ENCODE results near the gene SMURF1.

DNA sequence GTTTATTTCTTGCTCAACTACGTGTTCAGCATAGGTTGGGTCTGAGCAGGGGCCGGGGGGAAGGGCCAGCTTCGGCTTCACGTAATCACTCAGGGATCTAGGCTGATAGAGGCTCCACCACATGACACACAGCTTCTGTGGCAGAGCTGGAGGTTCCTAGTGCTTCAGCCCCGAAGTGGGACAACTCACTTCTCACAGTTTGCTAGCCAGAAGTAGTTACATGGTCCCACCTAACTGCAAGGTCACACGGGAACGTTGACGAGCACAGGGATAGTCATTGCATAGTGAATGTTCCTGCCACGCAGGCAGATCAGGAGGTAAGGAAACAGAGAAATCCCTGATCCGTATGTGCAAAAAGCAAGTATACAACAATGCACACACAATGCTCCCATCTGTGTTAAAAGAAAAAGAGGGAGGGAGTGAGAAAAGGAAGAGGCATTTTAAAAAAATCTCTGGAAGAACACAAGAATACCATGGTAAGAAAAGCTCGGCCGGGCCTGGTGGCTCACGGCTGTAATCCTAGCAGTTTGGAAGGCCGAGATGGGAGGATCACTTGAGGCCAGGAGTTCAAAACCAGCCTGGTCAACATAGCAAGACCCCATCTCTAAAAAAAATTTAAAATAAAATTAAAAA is 16.9 kb downstream of the SMURF1 start:
- TF ChIP-seq, protein P1, sequence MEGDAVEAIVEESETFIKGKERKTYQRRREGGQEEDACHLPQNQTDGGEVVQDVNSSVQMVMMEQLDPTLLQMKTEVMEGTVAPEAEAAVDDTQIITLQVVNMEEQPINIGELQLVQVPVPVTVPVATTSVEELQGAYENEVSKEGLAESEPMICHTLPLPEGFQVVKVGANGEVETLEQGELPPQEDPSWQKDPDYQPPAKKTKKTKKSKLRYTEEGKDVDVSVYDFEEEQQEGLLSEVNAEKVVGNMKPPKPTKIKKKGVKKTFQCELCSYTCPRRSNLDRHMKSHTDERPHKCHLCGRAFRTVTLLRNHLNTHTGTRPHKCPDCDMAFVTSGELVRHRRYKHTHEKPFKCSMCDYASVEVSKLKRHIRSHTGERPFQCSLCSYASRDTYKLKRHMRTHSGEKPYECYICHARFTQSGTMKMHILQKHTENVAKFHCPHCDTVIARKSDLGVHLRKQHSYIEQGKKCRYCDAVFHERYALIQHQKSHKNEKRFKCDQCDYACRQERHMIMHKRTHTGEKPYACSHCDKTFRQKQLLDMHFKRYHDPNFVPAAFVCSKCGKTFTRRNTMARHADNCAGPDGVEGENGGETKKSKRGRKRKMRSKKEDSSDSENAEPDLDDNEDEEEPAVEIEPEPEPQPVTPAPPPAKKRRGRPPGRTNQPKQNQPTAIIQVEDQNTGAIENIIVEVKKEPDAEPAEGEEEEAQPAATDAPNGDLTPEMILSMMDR (IDR thresholded peaks at IDR 0.05; ENCODE audit: insufficient read depth, low read depth, low read length) = no peak
- TF ChIP-seq EZH2 (IDR thresholded peaks at IDR 0.05; ENCODE audit: insufficient read depth, low read length) = no peak
